ENCODE measurements around the gene HIPK2. TPM values are rescaled to one million over a fixed set of nuclear protein-coding genes. Genes with fewer than 3 reads are reported as not detected.

The HIPK2 gene
- total RNA-seq, 2 donors from 2014 or later = 95.1 to 125 TPM

- Histone ChIP-seq H3K27ac (ENCODE audit: low read depth, low read length) (no peak overlapping the region), H3K36me3 (ENCODE audit: control insufficient read depth, insufficient read depth, low read length) (peaks cover 64% of the 10 kb centered on the region), H3K4me3 (ENCODE audit: low read length) (no peak overlapping the region), H3K9me3 (ENCODE audit: control insufficient read depth, low read length) (no peaks in the 10 kb centered on the region), H3K9ac (ENCODE audit: extremely low read depth, low read length, poor library complexity, severe bottlenecking) (no peak overlapping the region), H3K4me1 (ENCODE audit: control insufficient read depth, insufficient read depth, low read length) (peaks cover 11% of the 10 kb centered on the region), H3K27me3 (ENCODE audit: control insufficient read depth, insufficient read depth, low read length, poor library complexity, severe bottlenecking) (no peaks in the 10 kb centered on the region)
- no peak overlapping the region for H3K27ac Mint-ChIP-seq
- no peaks in the 10 kb centered on the region for H3K27me3 Mint-ChIP-seq (ENCODE audit: insufficient read depth)
- no peak overlapping the region for H3K4me3 Mint-ChIP-seq
- WGBS, 2 experiments (ENCODE audit: insufficient coverage in 1 of 2, insufficient read length in 1 of 2) = 97% methylated on average over 14 to 30 of the region's 38 CpGs
- H3K4me1 Mint-ChIP-seq = peaks cover 15% of the 10 kb centered on the region
- no peaks in the 10 kb centered on the region for H3K9me3 Mint-ChIP-seq
- TF ChIP-seq CTCF (conservative IDR thresholded peaks at IDR 0.05) = peak; percentile 35
- peaks cover 50% of the 10 kb centered on the region for H3K36me3 Mint-ChIP-seq (ENCODE audit: low read depth)
- peak; percentile 43 for DNase-seq
Observed at GRCh38 chr7:139572704-139573385, 205.0 kb downstream of the HIPK2 start.

- peak; percentile 31 for DNase-seq
- H3K27me3 ChIP-seq (ENCODE audit: control insufficient read depth, insufficient read depth, low read length, poor library complexity, severe bottlenecking) = no peaks in the 10 kb centered on the region
- peaks cover 51% of the 10 kb centered on the region for H3K36me3 Mint-ChIP-seq (ENCODE audit: low read depth)
- no peak for TF ChIP-seq CTCF (conservative IDR thresholded peaks at IDR 0.05)
- no peaks in the 10 kb centered on the region for H3K9me3 ChIP-seq (ENCODE audit: control insufficient read depth, low read length)
- H3K4me1 Mint-ChIP-seq = peaks cover 23% of the 10 kb centered on the region
- H3K4me1 ChIP-seq (ENCODE audit: control insufficient read depth, insufficient read depth, low read length) = peaks cover 16% of the 10 kb centered on the region
- H3K4me3 ChIP-seq (ENCODE audit: low read length) = no peak overlapping the region
- WGBS, 2 experiments (ENCODE audit: insufficient coverage in 1 of 2, insufficient read length in 1 of 2) = 98% methylated on average over 6 to 15 of the region's 15 CpGs
- H3K9ac ChIP-seq (ENCODE audit: extremely low read depth, low read length, poor library complexity, severe bottlenecking) = no peak overlapping the region
- no peaks in the 10 kb centered on the region for H3K27me3 Mint-ChIP-seq (ENCODE audit: insufficient read depth)
- no peak overlapping the region for H3K27ac Mint-ChIP-seq
- no peaks in the 10 kb centered on the region for H3K9me3 Mint-ChIP-seq
- no peak overlapping the region for H3K27ac ChIP-seq (ENCODE audit: low read depth, low read length)
- H3K36me3 ChIP-seq (ENCODE audit: control insufficient read depth, insufficient read depth, low read length) = peaks cover 67% of the 10 kb centered on the region
- H3K4me3 Mint-ChIP-seq = no peak overlapping the region
Observed at GRCh38 chr7:139572071-139572470, 205.7 kb downstream of the HIPK2 start.

- DNase-seq = peak; percentile 33
- Histone ChIP-seq H3K4me3 (ENCODE audit: low read length) (no peak overlapping the region), H3K36me3 (ENCODE audit: control insufficient read depth, insufficient read depth, low read length) (peaks cover 67% of the 10 kb centered on the region), H3K27ac (ENCODE audit: low read depth, low read length) (no peak overlapping the region), H3K9ac (ENCODE audit: extremely low read depth, low read length, poor library complexity, severe bottlenecking) (no peak overlapping the region), H3K27me3 (ENCODE audit: control insufficient read depth, insufficient read depth, low read length, poor library complexity, severe bottlenecking) (no peaks in the 10 kb centered on the region), H3K4me1 (ENCODE audit: control insufficient read depth, insufficient read depth, low read length) (peaks cover 19% of the 10 kb centered on the region), H3K9me3 (ENCODE audit: control insufficient read depth, low read length) (no peaks in the 10 kb centered on the region)
- Mint-ChIP-seq H3K27ac (no peak overlapping the region), H3K4me3 (no peak overlapping the region), H3K4me1 (peaks cover 27% of the 10 kb centered on the region), H3K27me3 (ENCODE audit: insufficient read depth) (no peaks in the 10 kb centered on the region), H3K36me3 (ENCODE audit: low read depth) (peaks cover 50% of the 10 kb centered on the region), H3K9me3 (no peaks in the 10 kb centered on the region)
- no peak for TF ChIP-seq CTCF (conservative IDR thresholded peaks at IDR 0.05)
- 97% methylated on average over 7 to 20 of the region's 20 CpGs for WGBS, 2 experiments (ENCODE audit: insufficient coverage in 1 of 2, insufficient read length in 1 of 2)
Observed at GRCh38 chr7:139571651-139572050, 206.1 kb downstream of the HIPK2 start.
